IPS-18a (cell line): ENCODE results near the gene THY1.
"Not testable (repeated sequence)": the region's sequence is repeated elsewhere in the genome, so short reads cannot be mapped to it uniquely, and the experiment has no call there.

Experiments used
- H3K27ac ChIP-seq: one replicate; pipeline ENCODE4 v1.5.1; 2013; ENCODE audit warnings: low read length
- H3K27me3 ChIP-seq: one replicate; pipeline ENCODE4 v1.6.1; 2013; ENCODE audit warnings: mild to moderate bottlenecking, low read length; ENCODE audit not compliant: control insufficient read depth, insufficient read depth
- H3K36me3 ChIP-seq: one replicate; pipeline ENCODE4 v1.6.1; 2013; ENCODE audit warnings: low read depth, low read length; ENCODE audit not compliant: control insufficient read depth
- H3K4me1 ChIP-seq: one replicate; pipeline ENCODE4 v1.6.1; 2013; ENCODE audit warnings: low read depth, low read length; ENCODE audit not compliant: control insufficient read depth
- H3K4me3 ChIP-seq: one replicate; pipeline ENCODE4 v1.5.1; 2013; ENCODE audit warnings: low read length
- H3K9ac ChIP-seq: one replicate; pipeline ENCODE4 v1.6.1; 2013; ENCODE audit warnings: mild to moderate bottlenecking, low read length, moderate library complexity
- H3K9me3 ChIP-seq: one replicate; pipeline ENCODE4 v1.6.1; 2013; ENCODE audit warnings: low read depth, low read length; ENCODE audit not compliant: control insufficient read depth

THY1 gene

DNA sequence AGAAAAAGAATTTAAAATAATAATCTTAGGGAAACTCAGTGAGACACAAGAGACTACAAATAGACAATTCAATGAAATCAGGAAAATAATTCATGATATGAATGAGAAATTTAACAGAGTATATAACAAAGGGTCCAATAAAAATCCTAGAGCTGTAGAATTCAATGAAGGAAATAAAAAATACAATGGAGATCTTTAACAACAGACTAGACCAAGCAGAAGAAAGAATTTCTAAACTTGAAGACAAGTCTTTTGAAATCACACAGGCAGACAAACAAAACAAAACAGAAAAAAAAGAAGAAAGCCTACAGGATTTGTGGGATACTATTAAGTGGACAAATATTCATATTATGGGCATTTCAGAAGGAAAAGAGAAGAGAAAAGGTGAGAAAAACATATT is 25.2 kb downstream of the THY1 start:
- Histone ChIP-seq H3K27ac (no peak overlapping the region), H3K9ac (no peak overlapping the region), H3K4me3 (no peak overlapping the region), H3K4me1 (no peaks in the 10 kb centered on the region), H3K27me3 (no peaks in the 10 kb centered on the region), H3K9me3 (no peaks in the 10 kb centered on the region), H3K36me3 (no peaks in the 10 kb centered on the region)

DNA sequence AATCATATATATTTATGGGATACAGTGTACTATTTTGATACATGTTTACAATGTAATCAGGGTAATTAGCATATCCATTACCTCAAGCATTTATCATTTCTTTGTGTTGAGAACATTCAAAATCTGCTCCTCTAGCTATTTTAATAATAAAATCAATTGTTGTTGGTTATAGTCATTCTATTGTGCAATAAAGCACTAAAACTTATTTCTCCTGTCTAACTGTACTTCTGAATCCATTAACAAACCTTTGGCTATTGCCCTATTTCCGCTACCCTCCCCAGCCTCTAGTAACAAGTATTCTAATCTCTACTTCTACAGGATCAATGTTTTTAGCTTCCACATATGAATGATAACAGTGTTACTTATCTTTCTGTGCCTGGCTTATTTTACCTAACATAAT is 26.1 kb downstream of the THY1 start:
- Histone ChIP-seq H3K4me1 (no peaks in the 10 kb centered on the region), H3K9ac (no peak overlapping the region), H3K9me3 (no peaks in the 10 kb centered on the region), H3K27me3 (no peaks in the 10 kb centered on the region), H3K4me3 (no peak overlapping the region), H3K27ac (no peak overlapping the region), H3K36me3 (no peaks in the 10 kb centered on the region)

DNA sequence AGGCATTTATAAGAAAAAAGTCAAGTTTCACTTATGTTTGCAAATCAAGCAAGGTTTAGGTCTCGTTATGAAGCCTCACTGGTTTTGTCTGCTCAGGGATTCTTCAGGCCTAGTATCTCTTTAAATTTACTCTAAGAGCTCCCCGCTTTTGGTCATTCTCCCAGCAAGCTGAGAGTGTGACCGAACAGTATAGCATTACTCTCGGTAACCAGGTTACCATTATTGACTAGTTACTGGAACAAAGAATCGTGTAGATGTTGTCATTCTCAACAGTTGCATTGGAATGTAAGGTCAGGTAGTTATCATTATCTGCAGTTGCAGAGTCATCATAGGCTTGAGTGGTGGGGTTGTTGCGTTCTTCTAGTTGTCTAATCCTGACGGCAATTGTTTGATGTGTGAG is 31.7 kb downstream of the THY1 start:
- Histone ChIP-seq H3K27ac (no peak overlapping the region), H3K4me3 (no peak overlapping the region), H3K4me1 (no peaks in the 10 kb centered on the region), H3K9me3 (no peaks in the 10 kb centered on the region), H3K9ac (no peak overlapping the region), H3K36me3 (no peaks in the 10 kb centered on the region), H3K27me3 (no peaks in the 10 kb centered on the region)

DNA sequence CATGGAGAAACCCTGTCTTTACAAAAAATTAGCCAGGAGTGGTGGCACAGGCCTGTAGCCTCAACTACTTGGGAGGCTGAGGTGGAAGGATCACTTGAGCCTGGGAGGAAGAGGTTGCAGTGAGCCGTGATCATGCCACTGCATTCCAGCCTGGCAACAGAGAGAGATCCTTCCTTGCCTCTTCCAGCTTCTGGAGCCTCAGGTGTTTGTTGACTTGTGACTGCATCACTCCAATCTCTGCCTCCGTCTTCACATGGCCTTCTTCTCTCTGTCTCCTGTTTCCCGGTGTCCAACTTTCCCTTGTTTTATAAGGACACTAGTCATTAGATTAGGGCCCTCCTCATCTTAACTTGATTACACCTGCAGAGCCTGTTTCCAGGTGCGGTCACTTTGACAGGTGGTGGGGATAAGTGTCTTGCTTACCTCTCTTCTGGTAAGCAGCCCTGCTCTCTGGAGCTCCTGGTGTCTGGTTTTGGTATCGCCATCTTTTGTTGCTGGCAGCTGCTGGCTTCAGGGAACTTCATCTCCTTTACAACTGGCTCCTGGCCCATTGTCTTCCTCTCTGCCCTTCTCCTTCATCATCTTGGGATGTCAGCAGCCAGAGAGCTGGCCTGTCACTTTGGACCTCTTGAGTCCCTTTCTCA is 33.2 kb downstream of the THY1 start:
- Histone ChIP-seq H3K9ac (no peak overlapping the region), H3K27ac (no peak overlapping the region), H3K4me3 (no peak overlapping the region), H3K4me1 (no peaks in the 10 kb centered on the region), H3K9me3 (no peaks in the 10 kb centered on the region), H3K27me3 (no peaks in the 10 kb centered on the region), H3K36me3 (no peaks in the 10 kb centered on the region)

DNA sequence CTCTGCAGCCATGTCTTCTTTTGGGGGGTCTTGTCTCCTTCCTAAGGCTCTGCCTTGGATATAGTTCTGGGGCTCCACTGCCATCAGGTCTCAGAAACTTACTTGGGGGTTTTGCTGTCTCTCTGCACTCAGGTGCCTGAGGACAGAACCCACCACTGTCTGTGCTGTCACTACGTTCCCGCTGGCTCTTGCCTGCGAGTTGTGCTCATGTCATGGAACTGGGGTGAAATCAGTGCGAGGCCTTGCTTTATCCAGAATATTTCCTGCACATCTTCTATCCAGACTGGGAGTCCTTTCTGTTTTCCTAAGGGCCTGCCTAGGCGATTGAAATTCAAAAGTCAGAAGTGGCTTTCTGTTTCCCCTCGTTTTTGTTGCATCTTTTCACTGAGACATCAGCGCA is 34.9 kb downstream of the THY1 start:
- Histone ChIP-seq H3K27me3 (no peaks in the 10 kb centered on the region), H3K36me3 (no peaks in the 10 kb centered on the region), H3K9ac (no peak overlapping the region), H3K4me1 (no peaks in the 10 kb centered on the region), H3K9me3 (no peaks in the 10 kb centered on the region), H3K4me3 (no peak overlapping the region), H3K27ac (no peak overlapping the region)

DNA sequence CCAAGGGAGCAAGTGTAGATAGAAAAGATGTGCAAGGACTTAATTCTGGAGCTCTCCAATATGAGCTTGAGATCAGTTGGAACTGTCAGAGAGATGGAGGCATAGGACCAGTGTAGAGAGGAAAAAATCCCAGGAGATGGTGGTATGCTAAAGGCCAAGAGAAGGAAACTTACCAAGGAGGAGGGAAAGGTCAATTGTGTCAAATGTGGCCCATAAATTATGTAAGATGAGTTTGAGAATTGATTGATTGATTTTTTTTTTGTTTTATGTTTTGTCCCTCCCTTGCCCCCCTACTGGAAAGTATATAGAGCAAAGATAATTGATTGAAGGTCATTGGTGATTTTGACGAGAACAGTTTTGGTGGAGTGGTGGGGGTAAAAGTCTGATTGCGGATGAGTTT is 38.6 kb downstream of the THY1 start:
- peaks cover 14% of the 10 kb centered on the region for H3K27me3 ChIP-seq
- H3K4me3 ChIP-seq: no peak overlapping the region
- H3K9me3 ChIP-seq: no peaks in the 10 kb centered on the region

DNA sequence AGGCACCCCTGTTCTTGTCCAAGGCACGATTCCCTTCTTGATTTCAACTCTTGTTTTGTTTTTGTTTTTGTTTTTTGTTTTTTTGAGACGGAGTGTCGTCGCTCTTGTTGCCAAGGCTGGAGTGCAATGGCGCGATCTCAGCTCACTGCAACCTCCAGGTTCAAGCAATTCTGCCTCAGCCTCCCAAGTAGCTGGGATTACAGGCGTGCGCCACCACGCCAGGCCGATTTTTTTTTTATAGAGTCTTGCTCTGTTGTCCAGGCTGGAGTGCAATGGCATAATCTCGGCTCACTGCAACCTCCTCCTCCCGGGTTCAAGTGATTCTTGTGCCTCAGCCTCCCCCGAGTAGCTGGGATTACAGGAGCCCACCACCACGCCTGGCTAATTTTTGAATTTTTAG is 40.5 kb downstream of the THY1 start:
- Histone ChIP-seq H3K4me1 (peaks cover 27% of the 10 kb centered on the region), H3K4me3 (peak overlapping the region; percentile 84), H3K27me3 (peaks cover 14% of the 10 kb centered on the region)
- not testable (repeated sequence) for H3K27ac ChIP-seq, H3K36me3 ChIP-seq, H3K9me3 ChIP-seq, H3K9ac ChIP-seq

More for the DNA sequence above, 38.6 kb downstream of the THY1 start:
- no peaks in the 10 kb centered on the region for H3K36me3 ChIP-seq
- H3K27ac ChIP-seq: no peak overlapping the region
- H3K4me1 ChIP-seq: peaks cover 10% of the 10 kb centered on the region
- no peak overlapping the region for H3K9ac ChIP-seq

DNA sequence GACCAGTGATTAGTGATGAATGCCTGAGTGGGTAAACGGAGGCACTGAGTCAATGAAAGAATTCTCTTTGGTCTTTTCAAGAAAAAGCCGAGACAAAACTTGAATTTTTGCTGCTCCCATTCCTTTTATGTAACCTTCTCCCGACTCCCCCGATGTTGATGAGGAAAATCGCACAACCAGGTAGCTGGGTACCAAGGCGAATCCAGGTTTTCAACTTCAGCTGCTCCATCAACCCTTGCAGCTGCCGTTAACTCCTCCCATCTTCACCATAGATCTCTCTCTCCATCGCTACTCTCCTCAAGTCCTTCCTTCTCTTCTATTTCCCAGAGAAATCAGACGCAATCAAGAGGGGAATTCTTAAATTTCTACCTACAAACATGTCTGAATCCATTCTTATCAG is 40.9 kb downstream of the THY1 start:
- Histone ChIP-seq H3K4me3 (peak overlapping the region; percentile 84), H3K27ac (no peak overlapping the region), H3K27me3 (peaks cover 14% of the 10 kb centered on the region), H3K36me3 (no peaks in the 10 kb centered on the region), H3K9me3 (no peaks in the 10 kb centered on the region), H3K9ac (peak overlapping the region; percentile 55), H3K4me1 (peaks cover 29% of the 10 kb centered on the region)

DNA sequence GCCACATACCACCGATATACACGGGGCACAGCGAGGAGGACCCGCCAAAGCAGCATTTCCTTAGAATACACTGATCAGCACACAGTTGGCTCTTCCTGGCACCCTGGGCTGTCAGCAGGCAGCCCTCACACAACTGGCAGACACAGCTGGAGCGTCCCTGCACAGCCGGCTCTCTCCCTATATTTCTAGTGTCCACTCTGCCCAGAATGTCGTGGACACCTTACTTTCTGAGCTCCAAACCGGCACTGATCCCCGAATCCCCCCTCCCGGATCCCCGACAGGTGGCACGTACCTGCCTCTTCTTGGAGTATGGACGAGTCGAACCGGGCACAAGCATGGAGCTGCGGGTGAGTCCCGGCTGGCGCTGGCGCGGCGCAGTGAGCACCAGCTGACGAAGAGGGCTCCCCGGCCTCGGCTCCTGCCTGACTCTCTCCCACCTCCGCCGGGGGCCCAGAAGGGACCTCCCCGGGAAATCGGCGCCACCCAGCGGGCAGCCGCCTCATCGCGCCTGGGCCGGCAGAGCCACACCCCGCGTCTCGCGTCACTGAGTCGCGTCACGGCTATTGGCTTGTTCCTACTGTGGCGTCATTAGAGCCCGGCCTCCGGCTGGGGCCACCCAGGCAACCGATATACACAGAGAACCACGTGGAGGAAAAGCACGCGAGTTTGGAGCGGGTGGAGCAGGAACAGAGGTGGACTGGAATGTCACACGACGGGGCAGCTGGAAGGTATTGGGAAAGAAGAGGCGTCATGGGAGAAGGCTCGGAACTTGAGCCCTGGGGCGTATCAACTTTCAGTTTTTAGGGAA is 41.6 kb downstream of the THY1 start, which contains the start of gene USP2:
Gene USP2 (minus strand): TSS at position 510 of the 808 bp plus-strand sequence. CDS start 8,210 bp downstream, outside the sequence.
- Histone ChIP-seq H3K27me3 (peaks cover 14% of the 10 kb centered on the region), H3K4me3 (peak within 1 kb of the TSS; percentile 84), H3K9me3 (no peaks in the 10 kb centered on the region), H3K27ac (peak within 1 kb of the TSS; percentile 62), H3K9ac (peak within 1 kb of the TSS; percentile 55), H3K4me1 (peaks cover 32% of the 10 kb centered on the region), H3K36me3 (no peaks in the 10 kb centered on the region)

DNA sequence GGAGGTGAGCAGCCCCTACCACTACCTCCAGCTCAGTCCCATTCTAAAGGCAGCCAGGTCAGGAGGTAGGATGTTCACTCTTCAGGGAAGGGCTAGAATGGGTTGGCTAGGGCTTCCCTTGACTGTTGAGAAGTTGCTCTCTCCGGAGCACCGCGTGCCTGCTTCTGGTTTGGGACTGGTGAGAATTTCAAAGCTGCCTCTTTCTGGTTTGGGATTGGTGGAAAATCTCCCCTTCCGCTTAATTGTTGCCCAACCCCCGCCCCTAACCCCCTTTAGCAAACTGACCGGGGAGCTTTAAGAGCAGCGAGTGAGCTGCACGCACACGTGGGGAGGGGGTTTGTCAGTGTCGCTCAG is 42.2 kb downstream of the THY1 start:
- peak overlapping the region; percentile 84 for H3K4me3 ChIP-seq
- H3K36me3 ChIP-seq: no peaks in the 10 kb centered on the region
- peaks cover 14% of the 10 kb centered on the region for H3K27me3 ChIP-seq
- no peak overlapping the region for H3K9ac ChIP-seq
- no peak overlapping the region for H3K27ac ChIP-seq
- peaks cover 37% of the 10 kb centered on the region for H3K4me1 ChIP-seq
- H3K9me3 ChIP-seq: no peaks in the 10 kb centered on the region

DNA sequence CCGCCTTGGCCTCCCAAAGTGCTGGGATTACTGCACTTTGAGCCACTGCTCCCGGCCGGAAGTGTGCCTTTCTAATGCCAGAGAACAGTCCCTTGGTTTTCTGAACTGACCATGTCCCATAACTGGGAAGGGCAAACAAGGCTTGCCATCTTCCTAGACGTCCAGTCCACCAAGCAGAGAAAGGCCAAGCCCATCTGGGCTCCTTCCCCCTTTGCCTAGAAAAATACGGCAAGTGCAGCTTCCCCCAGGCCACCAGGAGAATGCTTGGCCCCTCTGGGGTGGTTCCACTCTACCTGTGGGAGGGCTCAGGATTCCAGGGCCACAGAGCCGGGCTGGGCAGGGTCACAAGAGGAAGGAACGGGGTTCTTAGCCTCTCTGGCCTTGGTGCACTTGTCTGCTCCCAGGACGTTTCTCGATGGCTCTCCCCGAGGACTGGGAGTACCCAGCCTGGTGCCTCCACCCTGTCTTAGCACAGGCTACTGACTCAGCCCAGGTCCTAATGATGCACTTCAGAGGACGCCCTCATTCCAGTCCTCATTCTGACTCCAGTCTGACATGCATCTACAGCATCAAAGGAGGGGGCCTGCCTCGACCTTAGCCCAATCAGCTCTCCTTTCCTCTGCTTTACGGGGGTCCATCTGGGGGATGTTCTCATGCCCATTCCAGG is 42.7 kb downstream of the THY1 start:
- Histone ChIP-seq H3K36me3 (no peaks in the 10 kb centered on the region), H3K4me3 (peak overlapping the region; percentile 84), H3K9me3 (no peaks in the 10 kb centered on the region), H3K9ac (no peak overlapping the region), H3K27me3 (peaks cover 14% of the 10 kb centered on the region), H3K27ac (no peak overlapping the region), H3K4me1 (peaks cover 42% of the 10 kb centered on the region)
